Endothelial cell of umbilical vein (primary cell): ENCODE results near the gene TWIST2. TPM values are rescaled to one million over a fixed set of nuclear protein-coding genes. Genes with fewer than 3 reads are reported as not detected.

Experiments used
- BruUV-seq: library from RNA; stranded (reverse); fragments of 400-500 nt; replicated peaks from 2 replicates; lab custom pipeline; 2021; lab: Mats Ljungman, UMichigan
- CTCF ChIA-PET: fragments of 300-600, 350-600 bp; sonication (Branson Sonifier 250); formaldehyde crosslinking; loops from one replicate; lab custom pipeline; 2021; ENCODE audit warnings: antibody characterized with exemption, inconsistent platforms; lab: Charles Lee
- POLR2A ChIA-PET: fragments of 300-600, 350-600 bp; sonication (Branson Sonifier 250); formaldehyde crosslinking; loops from one replicate; lab custom pipeline; 2021; ENCODE audit warnings: antibody characterized with exemption, inconsistent platforms; lab: Charles Lee
- DNase-seq: peaks from one replicate; pipeline ENCODE4 v3.0.0-alpha.2; 2011; ENCODE audit warnings: low read depth, low spot score
- FAIRE-seq: peaks from 2 replicates; lab custom pipeline; 2011; peaks lifted over from hg19 to GRCh38; lab: Jason Lieb, UNC
- H2AFZ ChIP-seq: 2 replicates; pipeline ENCODE4 v1.6.0; 2012; ENCODE audit warnings: low read depth, low read length, control low read depth, inconsistent platforms
- H3K27ac ChIP-seq: 2 replicates; pipeline ENCODE4 v1.5.1; 2011; ENCODE audit warnings: low read depth, mild to moderate bottlenecking, control low read depth, low read length, moderate library complexity; ENCODE audit not compliant: insufficient read depth
- H3K27me3 ChIP-seq, 2 experiments: 2 replicates each; pipeline versions ENCODE4 v1.6.0 to v1.6.1; 2011; ENCODE audit warnings: low read length in 2 of 2, mixed read lengths in 1 of 2; ENCODE audit not compliant: control insufficient read depth in 2 of 2, insufficient read depth in 2 of 2
- H3K36me3 ChIP-seq, 2 experiments: 2 replicates in 1 of 2; 3 replicates in 1 of 2; pipeline ENCODE4 v1.5.1; 2011; ENCODE audit warnings: low read length in 2 of 2, mild to moderate bottlenecking in 1 of 2, moderate library complexity in 1 of 2; ENCODE audit not compliant: control insufficient read depth in 2 of 2, insufficient read depth in 2 of 2; ENCODE audit errors: extremely low read depth in 1 of 2
- H3K4me1 ChIP-seq: 3 replicates; pipeline ENCODE4 v1.5.1; 2011; ENCODE audit warnings: mild to moderate bottlenecking, low read length; ENCODE audit not compliant: control insufficient read depth, insufficient read depth; ENCODE audit errors: extremely low read depth
- H3K4me2 ChIP-seq: 2 replicates; pipeline ENCODE4 v1.6.1; 2011; ENCODE audit warnings: low read length, control low read depth, mixed read lengths; ENCODE audit not compliant: insufficient read depth
- H3K4me3 ChIP-seq, 3 experiments: fragments of 200-600 bp in 1 of 3; sonication (generic), shearing (Covaris generic) in 1 of 3; replicated peaks in 1 of 3; 2 replicates each; pipeline ENCODE4 v1.5.1; 2011 to 2016; ENCODE audit warnings: control low read depth in 3 of 3, low read length in 3 of 3, mild to moderate bottlenecking in 2 of 3, inconsistent platforms in 1 of 3, low read depth in 1 of 3, moderate library complexity in 1 of 3; ENCODE audit not compliant: insufficient read depth in 1 of 3
- H3K79me2 ChIP-seq: 2 replicates; pipeline ENCODE4 v1.6.0; 2012; ENCODE audit warnings: low read length, inconsistent platforms; ENCODE audit not compliant: control insufficient read depth, insufficient read depth
- H3K9ac ChIP-seq: replicated peaks from 2 replicates; pipeline ENCODE3; 2011; ENCODE audit warnings: low read length, control low read depth; ENCODE audit not compliant: insufficient read depth; ENCODE audit errors: extremely low read depth
- H3K9me1 ChIP-seq: replicated peaks from 3 replicates; pipeline ENCODE4 v1.6.0; 2011; ENCODE audit warnings: mild to moderate bottlenecking, low read length; ENCODE audit not compliant: control insufficient read depth, insufficient read depth; ENCODE audit errors: extremely low read depth
- H3K9me3 ChIP-seq: replicated peaks from 2 replicates; pipeline ENCODE4 v1.5.1; 2012; ENCODE audit warnings: low read length, inconsistent platforms; ENCODE audit not compliant: control insufficient read depth, insufficient read depth
- H4K20me1 ChIP-seq: replicated peaks from 2 replicates; pipeline ENCODE3; 2011; ENCODE audit warnings: mild to moderate bottlenecking, low read length; ENCODE audit not compliant: control insufficient read depth, insufficient read depth; ENCODE audit errors: extremely low read depth
- EZH2 ChIP-seq: IDR thresholded peaks from 2 replicates; pipeline ENCODE4 v1.6.1; 2012; ENCODE audit warnings: borderline replicate concordance, low read depth, mild to moderate bottlenecking, moderate library complexity, low read length, inconsistent platforms; ENCODE audit not compliant: severe bottlenecking
- FOS ChIP-seq: IDR thresholded peaks from 2 replicates; pipeline ENCODE4 v1.6.1; 2011; ENCODE audit warnings: mild to moderate bottlenecking, low read length, moderate library complexity, borderline replicate concordance; ENCODE audit not compliant: insufficient read depth
- GATA2 ChIP-seq: IDR thresholded peaks from 2 replicates; pipeline ENCODE4 v1.7.0; 2011; ENCODE audit warnings: low read depth, mild to moderate bottlenecking, moderate library complexity, mixed read lengths, low read length; ENCODE audit not compliant: insufficient read length, insufficient read depth
- JUN ChIP-seq: IDR thresholded peaks from 2 replicates; pipeline ENCODE4 v1.6.1; 2011; ENCODE audit warnings: borderline replicate concordance, low read depth; ENCODE audit not compliant: insufficient read length, insufficient read depth
- MYC ChIP-seq: IDR thresholded peaks from one replicate; pipeline ENCODE4 v1.6.1; 2011; ENCODE audit warnings: mild to moderate bottlenecking, low read depth, low read length
- POLR2A ChIP-seq: IDR thresholded peaks from 2 replicates; pipeline ENCODE4 v1.6.1; 2012; ENCODE audit warnings: low read depth, mild to moderate bottlenecking, control low read depth, low read length
- POLR2AphosphoS5 ChIP-seq: IDR thresholded peaks from 2 replicates; pipeline ENCODE4 v1.6.1; 2012; ENCODE audit warnings: low read depth, mild to moderate bottlenecking, control low read depth, low read length, moderate library complexity; ENCODE audit not compliant: insufficient read depth
- dilution Hi-C: fragments of 300-500 bp; cut with MboI; formaldehyde crosslinking; loops from one replicate; pipeline ENCODE4 v1.15.0; 2019; ENCODE audit warnings: low sequenced_read_pairs; ENCODE audit not compliant: extremely low pct_ligation_motif_present
- intact Hi-C: fragments of 100-400 bp; cut with micrococcal nuclease; formaldehyde crosslinking; loops from one replicate; pipeline ENCODE4 v1.10.0; 2022
- polyA plus RNA-seq, 4 experiments: library from polyadenylated mRNA; depleted of rRNA in 3 of 4; stranded (reverse) in 3 of 4; unstranded in 1 of 4; fragments of >200 nt; gene quantifications; 2 replicates each; pipeline versions ENCODE4 v1.2.1 to v1.2.3, GENCODE V29; 2011 to 2012; ENCODE audit warnings: missing spikeins in 1 of 4
- total RNA-seq: library from RNA; stranded (reverse); gene quantifications from 2 replicates; pipeline ENCODE4 v1.2.3, GENCODE V29; 2021
- TF ChIP-seq, protein P1 (sequence below), 2 donors: IDR thresholded peaks; 1 replicate in 1 of 2; 2 replicates in 1 of 2; pipeline ENCODE4 v1.5.1; 2011; ENCODE audit warnings: low read length in 2 of 2, mild to moderate bottlenecking in 2 of 2, moderate library complexity in 2 of 2, control low read depth in 1 of 2, inconsistent platforms in 1 of 2, low read depth in 1 of 2; ENCODE audit not compliant: insufficient read depth in 1 of 2; ENCODE audit errors: extremely low read depth in 1 of 2
- TF ChIP-seq, protein P2 (sequence below): IDR thresholded peaks from 2 replicates; pipeline ENCODE4 v1.6.1; 2011; ENCODE audit not compliant: insufficient read depth, insufficient read length

The TWIST2 gene
- total and polyA plus RNA-seq, 2 donors (not counting 3 experiments of a cell fraction or from before 2014, with no cell fraction given): 2.3 to 3.4 TPM

DNA sequence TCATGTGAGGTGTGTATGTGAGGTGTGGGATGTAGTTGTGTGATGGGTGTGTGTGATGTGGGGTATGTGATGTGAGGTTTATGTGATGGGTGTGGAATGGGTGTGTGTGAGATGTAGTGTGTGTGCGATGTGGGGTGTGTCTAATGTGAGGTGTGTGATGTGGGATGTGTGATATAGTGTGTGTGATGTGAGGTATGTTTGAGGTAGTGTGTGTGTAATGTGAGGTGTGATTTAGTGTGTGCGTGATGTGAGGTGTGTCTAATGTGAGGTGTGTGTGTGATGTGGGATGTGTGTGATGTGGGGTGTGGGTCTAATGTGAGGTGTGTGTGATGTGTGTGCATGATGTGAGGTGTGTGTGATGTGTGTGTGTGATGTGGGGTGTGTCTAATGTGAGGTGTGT lies 55.3 kb downstream of the TWIST2 start:
- Histone ChIP-seq H3K4me1 (no peaks in the 10 kb centered on the region), H3K36me3 (no peaks in the 10 kb centered on the region), H3K9me1 (no peaks in the 10 kb centered on the region), H2AFZ (no peak overlapping the region), H3K79me2 (no peaks in the 10 kb centered on the region), H3K9me3 (no peaks in the 10 kb centered on the region), H4K20me1 (no peaks in the 10 kb centered on the region), H3K27ac (no peak overlapping the region), H3K4me3 (no peak overlapping the region), H3K4me2 (no peak overlapping the region), H3K27me3 (no peaks in the 10 kb centered on the region), H3K9ac (no peak overlapping the region)
- DNase-seq (no peak), FAIRE-seq (no peak)
- BruUV-seq: no TSS peak
- POLR2A ChIA-PET: no interaction called here
- dilution Hi-C loops (no loop called here), intact Hi-C loops (no loop called here)
- CTCF ChIA-PET: no interaction called here
- TF ChIP-seq FOS (no peak), POLR2A (no peak), EZH2 (no peak), MYC (no peak), GATA2 (no peak), POLR2AphosphoS5 (no peak), JUN (no peak)
- TF ChIP-seq, protein P1, sequence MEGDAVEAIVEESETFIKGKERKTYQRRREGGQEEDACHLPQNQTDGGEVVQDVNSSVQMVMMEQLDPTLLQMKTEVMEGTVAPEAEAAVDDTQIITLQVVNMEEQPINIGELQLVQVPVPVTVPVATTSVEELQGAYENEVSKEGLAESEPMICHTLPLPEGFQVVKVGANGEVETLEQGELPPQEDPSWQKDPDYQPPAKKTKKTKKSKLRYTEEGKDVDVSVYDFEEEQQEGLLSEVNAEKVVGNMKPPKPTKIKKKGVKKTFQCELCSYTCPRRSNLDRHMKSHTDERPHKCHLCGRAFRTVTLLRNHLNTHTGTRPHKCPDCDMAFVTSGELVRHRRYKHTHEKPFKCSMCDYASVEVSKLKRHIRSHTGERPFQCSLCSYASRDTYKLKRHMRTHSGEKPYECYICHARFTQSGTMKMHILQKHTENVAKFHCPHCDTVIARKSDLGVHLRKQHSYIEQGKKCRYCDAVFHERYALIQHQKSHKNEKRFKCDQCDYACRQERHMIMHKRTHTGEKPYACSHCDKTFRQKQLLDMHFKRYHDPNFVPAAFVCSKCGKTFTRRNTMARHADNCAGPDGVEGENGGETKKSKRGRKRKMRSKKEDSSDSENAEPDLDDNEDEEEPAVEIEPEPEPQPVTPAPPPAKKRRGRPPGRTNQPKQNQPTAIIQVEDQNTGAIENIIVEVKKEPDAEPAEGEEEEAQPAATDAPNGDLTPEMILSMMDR (IDR thresholded peaks at IDR 0.05; ENCODE audit: extremely low read depth in 1 of 2, insufficient read depth in 1 of 2, low read depth in 1 of 2, low read length in 2 of 2): no peak
- TF ChIP-seq, protein P2, sequence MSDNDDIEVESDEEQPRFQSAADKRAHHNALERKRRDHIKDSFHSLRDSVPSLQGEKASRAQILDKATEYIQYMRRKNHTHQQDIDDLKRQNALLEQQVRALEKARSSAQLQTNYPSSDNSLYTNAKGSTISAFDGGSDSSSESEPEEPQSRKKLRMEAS: no peak
